ENCODE measurements around the gene KHDC3L.
"Not testable (repeated sequence)": the region's sequence is repeated elsewhere in the genome, so short reads cannot be mapped to it uniquely, and the experiment has no call there.

DNA sequence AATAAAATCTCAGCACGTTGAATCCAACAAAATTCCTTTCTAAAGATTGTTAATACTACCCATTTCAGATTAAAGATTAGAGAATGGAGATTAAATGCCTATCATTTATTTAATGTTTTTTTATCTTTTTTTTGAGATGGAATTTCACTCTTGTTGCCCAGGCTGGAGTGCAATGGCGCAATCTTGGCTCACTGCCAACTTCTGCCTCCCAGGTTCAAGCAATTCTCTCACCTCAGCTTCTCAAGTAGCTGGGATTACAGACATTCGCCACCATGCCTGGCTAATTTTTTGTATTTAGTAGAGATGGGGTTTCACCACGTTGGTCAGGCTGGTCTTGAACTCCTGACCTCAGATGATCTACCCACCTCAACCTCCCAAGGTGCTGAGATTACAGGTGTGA lies 29.7 kb downstream of the KHDC3L start:
- TF ChIP-seq, protein P1, sequence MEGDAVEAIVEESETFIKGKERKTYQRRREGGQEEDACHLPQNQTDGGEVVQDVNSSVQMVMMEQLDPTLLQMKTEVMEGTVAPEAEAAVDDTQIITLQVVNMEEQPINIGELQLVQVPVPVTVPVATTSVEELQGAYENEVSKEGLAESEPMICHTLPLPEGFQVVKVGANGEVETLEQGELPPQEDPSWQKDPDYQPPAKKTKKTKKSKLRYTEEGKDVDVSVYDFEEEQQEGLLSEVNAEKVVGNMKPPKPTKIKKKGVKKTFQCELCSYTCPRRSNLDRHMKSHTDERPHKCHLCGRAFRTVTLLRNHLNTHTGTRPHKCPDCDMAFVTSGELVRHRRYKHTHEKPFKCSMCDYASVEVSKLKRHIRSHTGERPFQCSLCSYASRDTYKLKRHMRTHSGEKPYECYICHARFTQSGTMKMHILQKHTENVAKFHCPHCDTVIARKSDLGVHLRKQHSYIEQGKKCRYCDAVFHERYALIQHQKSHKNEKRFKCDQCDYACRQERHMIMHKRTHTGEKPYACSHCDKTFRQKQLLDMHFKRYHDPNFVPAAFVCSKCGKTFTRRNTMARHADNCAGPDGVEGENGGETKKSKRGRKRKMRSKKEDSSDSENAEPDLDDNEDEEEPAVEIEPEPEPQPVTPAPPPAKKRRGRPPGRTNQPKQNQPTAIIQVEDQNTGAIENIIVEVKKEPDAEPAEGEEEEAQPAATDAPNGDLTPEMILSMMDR (IDR thresholded peaks at IDR 0.05; ENCODE audit: low read length): not testable (repeated sequence)
- not testable (repeated sequence) for TF ChIP-seq EZH2 (IDR thresholded peaks at IDR 0.05; ENCODE audit: borderline replicate concordance, low read length)
